Subcutaneous abdominal adipose tissue (tissue), 5 donors: ENCODE data around the gene FASN.

Source experiments
- H3K27ac ChIP-seq: one replicate; pipeline ENCODE4 v1.7.0; 2013; ENCODE audit warnings: low read depth, mild to moderate bottlenecking, inconsistent platforms, low read length, moderate library complexity
- H3K27me3 ChIP-seq, 5 donors: one replicate each; pipeline ENCODE4 v1.7.0; 2013; ENCODE audit warnings: low read length in 5 of 5, inconsistent platforms in 1 of 5; ENCODE audit not compliant: control insufficient read depth in 5 of 5, insufficient read depth in 4 of 5
- H3K36me3 ChIP-seq, 5 donors: one replicate each; pipeline ENCODE4 v1.7.0; 2013; ENCODE audit warnings: low read length in 5 of 5; ENCODE audit not compliant: control insufficient read depth in 5 of 5, insufficient read depth in 5 of 5
- H3K4me1 ChIP-seq, 5 donors: one replicate each; pipeline ENCODE4 v1.7.0; 2013; ENCODE audit warnings: low read length in 5 of 5, mild to moderate bottlenecking in 3 of 5, moderate library complexity in 1 of 5; ENCODE audit not compliant: control insufficient read depth in 5 of 5, insufficient read depth in 5 of 5
- H3K4me3 ChIP-seq, 5 donors: one replicate each; pipeline ENCODE4 v1.7.0; 2013; ENCODE audit warnings: low read length in 5 of 5, low read depth in 1 of 5
- H3K9ac ChIP-seq, 5 donors: one replicate each; pipeline ENCODE4 v1.7.0; 2013; ENCODE audit warnings: low read length in 5 of 5, mild to moderate bottlenecking in 4 of 5, moderate library complexity in 3 of 5
- H3K9me3 ChIP-seq, 5 donors: one replicate each; pipeline ENCODE4 v1.7.0; 2013; ENCODE audit warnings: low read length in 5 of 5; ENCODE audit not compliant: control insufficient read depth in 5 of 5
- donor health status: healthy.
- donor health status: healthy.
- donor health status: healthy.
- donor health status: healthy.
- donor health status: healthy.

Gene FASN

DNA sequence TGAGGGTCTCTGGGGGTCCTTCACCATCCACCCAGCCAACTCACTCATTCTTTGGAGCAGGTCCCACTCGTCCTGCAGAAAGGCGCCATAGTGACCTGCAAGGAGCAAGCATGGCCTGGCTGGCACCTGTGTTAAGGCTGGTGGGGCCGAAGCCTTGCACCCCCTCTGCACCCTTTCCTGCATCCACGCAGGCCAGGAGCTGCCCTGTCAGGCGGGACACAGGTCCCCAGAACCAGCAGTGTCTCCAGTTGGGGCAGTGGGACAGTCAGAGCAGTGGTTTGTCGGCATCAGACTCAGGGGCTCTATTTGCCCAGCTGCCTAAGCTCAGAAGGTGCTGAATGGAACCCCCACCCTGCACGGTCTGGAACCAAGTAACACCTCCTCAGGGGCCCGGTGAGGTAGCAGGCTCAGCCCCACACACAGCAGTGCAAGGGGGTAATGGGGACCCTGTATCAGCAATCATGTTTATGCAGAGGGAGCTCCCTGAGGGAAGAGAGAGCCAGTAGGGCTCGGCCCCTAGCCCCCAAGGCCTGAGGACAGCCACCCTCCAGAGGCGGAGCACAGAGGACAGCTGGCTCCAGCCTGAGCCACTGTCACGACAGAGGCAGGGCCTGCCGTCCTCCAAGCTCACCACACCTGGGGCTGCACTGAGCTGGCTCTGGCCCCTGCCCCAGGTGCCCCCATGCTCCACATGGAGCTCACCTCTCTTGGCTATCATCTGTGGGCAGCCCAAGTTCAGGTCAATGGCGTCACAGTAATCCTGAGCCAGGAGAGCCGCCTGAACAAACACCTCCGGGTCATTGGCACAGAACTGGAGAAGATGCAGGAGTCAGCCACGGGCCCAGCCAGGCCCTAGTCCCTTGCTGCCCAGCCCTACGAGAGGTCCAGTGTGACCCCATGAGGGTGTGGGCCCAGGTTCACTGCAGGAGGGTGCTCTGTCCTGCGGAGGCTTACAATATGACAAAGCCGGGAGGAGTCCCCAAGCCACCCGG is 34.3 kb downstream of the FASN start:
- no peak overlapping the region for H3K27ac ChIP-seq
- H3K4me3 ChIP-seq, result no peak overlapping the region
- H3K27me3 ChIP-seq, result no peaks in the 10 kb centered on the region
- peaks cover 0 to 32% (median 30%) of the 10 kb centered on the region in 5 donors for H3K4me1 ChIP-seq
- peaks cover 0 to 53% (median 49%) of the 10 kb centered on the region in 5 donors for H3K36me3 ChIP-seq
- no peaks in the 10 kb centered on the region for H3K9me3 ChIP-seq
- peak overlapping the region in 3 of 5 donors; percentile 49 to 99 (median 98) for H3K9ac ChIP-seq

- Histone ChIP-seq H3K36me3 (peaks cover 0 to 61% (median 56%) of the 10 kb centered on the region in 5 donors), H3K4me1 (peaks cover 0 to 32% (median 30%) of the 10 kb centered on the region in 5 donors), H3K4me3 (no peak overlapping the region), H3K9me3 (no peaks in the 10 kb centered on the region), H3K27ac (no peak overlapping the region), H3K9ac (no peak overlapping the region), H3K27me3 (no peaks in the 10 kb centered on the region)
Observed at GRCh38 chr17:82062984-82063368, 35.1 kb downstream of the FASN start.

DNA sequence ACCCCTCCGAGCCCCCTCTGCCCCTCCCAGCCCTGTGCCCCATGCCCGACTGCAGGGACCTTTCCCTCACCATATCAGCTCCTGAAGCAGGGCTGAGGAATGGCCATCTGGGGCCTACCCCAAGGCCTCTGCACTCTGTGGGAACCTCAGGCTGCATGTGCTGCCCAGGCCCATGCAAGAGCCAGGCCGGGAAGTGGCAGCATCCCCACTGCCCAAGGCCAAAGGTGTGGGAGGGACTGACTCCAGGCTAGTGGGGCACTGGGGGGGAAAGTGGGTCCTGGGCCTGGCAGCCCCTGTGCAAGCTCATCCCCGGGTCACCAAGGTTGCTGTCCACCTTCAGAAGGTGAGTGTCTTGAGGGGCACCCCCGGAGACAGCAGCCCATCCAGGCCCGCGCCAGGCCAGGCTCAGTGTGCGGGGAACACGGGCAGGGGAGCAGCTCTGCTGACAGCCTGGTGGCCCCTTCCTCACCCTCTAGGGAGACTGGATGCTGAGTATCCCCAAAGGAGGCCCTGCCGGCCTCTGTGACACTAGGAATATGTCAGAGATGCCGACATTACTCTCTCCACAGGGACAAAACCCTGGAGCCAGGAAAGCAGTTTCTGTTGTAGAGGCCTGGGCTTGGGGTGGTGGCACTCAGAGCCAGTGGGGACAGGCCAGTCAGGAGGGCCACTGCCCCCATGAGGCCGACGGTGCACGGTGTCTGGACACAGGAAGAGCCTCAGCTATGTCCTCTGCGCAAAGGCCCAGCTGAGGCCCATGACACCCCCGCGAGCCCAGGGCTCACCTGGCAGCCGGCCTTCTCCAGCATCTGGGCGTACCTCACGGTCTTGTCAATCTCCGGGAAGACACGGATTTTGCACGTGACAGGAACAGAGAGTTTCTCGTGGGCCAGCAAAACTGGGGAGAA is 35.7 kb downstream of the FASN start:
- H3K27ac ChIP-seq, result no peak overlapping the region
- H3K9me3 ChIP-seq, result no peaks in the 10 kb centered on the region
- H3K9ac ChIP-seq, result no peak overlapping the region
- peaks cover 0 to 32% (median 30%) of the 10 kb centered on the region in 5 donors for H3K4me1 ChIP-seq
- H3K36me3 ChIP-seq, result peaks cover 0 to 67% (median 63%) of the 10 kb centered on the region in 5 donors
- H3K27me3 ChIP-seq, result no peaks in the 10 kb centered on the region
- no peak overlapping the region for H3K4me3 ChIP-seq

DNA sequence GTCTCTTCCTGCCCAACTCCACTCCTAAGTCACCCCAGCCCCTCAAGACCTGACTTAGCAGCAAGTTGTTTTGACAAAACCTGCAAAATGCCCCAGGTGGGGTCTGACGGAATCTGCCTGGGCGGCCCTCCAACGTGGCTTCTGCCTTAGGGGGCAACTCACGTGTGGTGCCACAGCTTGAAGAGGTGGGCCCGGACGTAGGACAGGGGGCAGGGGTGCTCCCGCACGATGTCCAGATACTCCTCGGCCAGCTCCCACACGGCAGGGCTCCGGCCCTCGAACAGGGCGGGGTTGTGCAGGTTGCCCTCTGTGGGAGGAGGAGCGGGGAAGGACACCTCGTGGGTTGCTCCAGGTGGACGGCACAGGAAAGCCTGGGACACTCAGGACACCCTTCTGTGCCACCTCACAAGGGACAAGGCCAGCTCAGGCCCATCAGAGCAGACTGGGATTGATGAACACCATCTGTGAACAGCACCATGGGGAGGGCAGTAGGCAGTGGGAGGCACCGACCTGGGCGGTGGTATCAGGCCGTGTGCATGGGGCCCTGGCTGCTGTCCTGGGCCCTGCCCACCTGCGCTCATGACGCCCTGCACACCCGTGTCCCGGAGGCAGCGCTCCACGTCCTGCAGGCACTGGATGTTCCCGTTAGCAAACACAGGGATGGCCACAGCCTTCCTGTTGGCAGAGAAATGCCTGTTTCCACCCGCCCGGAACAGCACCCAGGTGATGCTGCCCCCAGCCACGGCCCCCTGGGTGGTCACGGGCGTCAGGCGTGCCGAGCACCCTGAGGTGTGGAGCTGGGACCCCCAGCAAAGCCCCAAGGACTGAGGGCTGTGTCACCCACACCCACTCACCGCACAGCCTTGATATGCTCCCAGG is 36.8 kb downstream of the FASN start:
- no peaks in the 10 kb centered on the region for H3K27me3 ChIP-seq
- H3K9ac ChIP-seq, result no peak overlapping the region
- peaks cover 0 to 77% (median 73%) of the 10 kb centered on the region in 5 donors for H3K36me3 ChIP-seq
- no peak overlapping the region for H3K27ac ChIP-seq
- H3K9me3 ChIP-seq, result no peaks in the 10 kb centered on the region
- no peak overlapping the region for H3K4me3 ChIP-seq
- H3K4me1 ChIP-seq, result peaks cover 0 to 29% (median 26%) of the 10 kb centered on the region in 5 donors

DNA sequence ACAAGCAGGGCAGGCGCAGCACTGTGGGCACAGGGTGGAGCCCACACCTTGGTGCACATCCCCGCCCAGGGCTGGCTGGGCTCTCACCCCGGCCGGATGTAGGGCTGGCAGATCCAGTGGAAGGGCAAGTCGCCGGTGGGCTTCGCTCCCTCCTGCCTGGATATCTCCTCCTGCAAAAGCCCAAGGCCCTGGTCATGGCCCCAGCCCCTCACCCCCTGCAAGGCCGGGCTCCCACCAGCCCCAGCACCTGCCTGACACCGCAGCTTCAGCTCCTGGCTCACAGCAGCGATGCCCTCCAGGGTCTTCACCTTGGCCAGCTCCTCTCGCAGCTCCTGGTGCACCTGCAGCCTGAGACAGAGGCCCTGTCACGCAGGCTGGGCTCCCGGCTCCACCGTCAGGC is 37.4 kb downstream of the FASN start:
- H3K36me3 ChIP-seq, result peaks cover 0 to 84% (median 80%) of the 10 kb centered on the region in 5 donors
- H3K27ac ChIP-seq, result no peak overlapping the region
- H3K4me1 ChIP-seq, result peaks cover 0 to 23% (median 20%) of the 10 kb centered on the region in 5 donors
- H3K4me3 ChIP-seq, result no peak overlapping the region
- no peak overlapping the region for H3K9ac ChIP-seq
- no peaks in the 10 kb centered on the region for H3K27me3 ChIP-seq
- H3K9me3 ChIP-seq, result no peaks in the 10 kb centered on the region

DNA sequence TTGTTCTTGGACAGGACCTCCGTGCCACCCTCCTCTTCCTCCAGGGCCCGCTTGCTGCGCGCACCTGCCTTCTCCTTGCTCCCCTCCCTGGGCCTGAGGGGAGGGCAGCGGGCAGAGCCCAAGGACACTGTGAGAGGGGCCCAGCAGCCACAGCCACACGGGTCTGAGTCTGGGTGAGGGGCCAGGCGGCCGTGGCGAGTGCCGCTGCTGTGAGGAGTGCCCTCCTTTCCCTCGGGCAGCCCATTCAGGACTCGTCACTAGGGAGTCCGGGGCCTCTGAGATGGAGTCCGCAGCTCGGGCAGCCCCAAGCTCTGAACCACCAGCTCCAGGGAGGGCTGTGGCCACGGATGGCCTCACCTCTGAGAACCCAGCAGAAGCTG is 38.0 kb downstream of the FASN start:
- no peaks in the 10 kb centered on the region for H3K9me3 ChIP-seq
- H3K4me3 ChIP-seq, result no peak overlapping the region
- H3K9ac ChIP-seq, result no peak overlapping the region
- H3K27me3 ChIP-seq, result no peaks in the 10 kb centered on the region
- H3K36me3 ChIP-seq, result peaks cover 0 to 89% (median 85%) of the 10 kb centered on the region in 5 donors
- peaks cover 0 to 21% (median 18%) of the 10 kb centered on the region in 5 donors for H3K4me1 ChIP-seq
- H3K27ac ChIP-seq, result no peak overlapping the region

DNA sequence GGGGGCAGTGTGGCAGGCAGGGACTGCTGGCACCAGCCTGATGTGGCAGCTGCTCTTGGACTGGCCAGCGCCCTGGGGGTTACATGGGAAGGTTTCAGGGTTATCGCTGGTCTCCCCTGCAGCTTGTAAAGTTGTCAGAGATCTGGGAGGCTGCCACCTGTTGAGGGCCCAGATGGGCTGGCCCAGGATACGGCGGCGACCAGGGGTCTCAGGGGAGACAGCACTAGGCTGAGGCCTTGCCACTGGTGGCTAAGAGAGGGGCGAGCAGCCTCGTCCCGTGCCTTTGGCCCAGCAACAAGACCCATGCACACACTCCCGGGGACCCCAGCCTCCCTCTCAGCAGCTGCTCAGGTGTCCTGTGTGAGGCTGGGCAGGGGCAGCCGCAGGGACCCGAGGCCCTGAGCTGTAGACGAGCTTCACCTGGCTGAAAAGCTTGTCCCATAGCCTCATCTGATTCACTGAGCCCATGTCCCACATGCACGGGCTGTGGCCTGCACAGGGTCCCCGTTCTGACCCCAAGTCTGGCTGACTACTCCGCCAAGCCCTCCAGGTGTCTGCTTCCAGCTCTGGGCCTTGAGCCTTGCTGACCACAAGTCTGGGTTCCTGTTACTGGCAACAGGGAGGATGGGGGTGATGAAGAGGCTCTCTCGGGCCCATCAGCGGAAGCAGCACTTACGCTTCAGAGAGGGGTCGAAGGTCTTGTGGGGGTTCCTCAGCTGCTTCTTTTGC is 38.6 kb downstream of the FASN start:
- H3K9ac ChIP-seq, result no peak overlapping the region
- H3K4me3 ChIP-seq, result no peak overlapping the region
- H3K27me3 ChIP-seq, result no peaks in the 10 kb centered on the region
- H3K36me3 ChIP-seq, result peaks cover 0 to 95% (median 91%) of the 10 kb centered on the region in 5 donors
- H3K27ac ChIP-seq, result no peak overlapping the region
- H3K9me3 ChIP-seq, result no peaks in the 10 kb centered on the region
- H3K4me1 ChIP-seq, result peaks cover 0 to 15% (median 12%) of the 10 kb centered on the region in 5 donors

- peaks cover 0 to 98% (median 96%) of the 10 kb centered on the region in 5 donors for H3K36me3 ChIP-seq
- H3K9me3 ChIP-seq, result no peaks in the 10 kb centered on the region
Observed at GRCh38 chr17:82058855-82059249, 39.2 kb downstream of the FASN start.

More at GRCh38 chr17:82058855-82059249, 39.2 kb downstream of the FASN start:
- H3K9ac ChIP-seq, result no peak overlapping the region
- no peaks in the 10 kb centered on the region for H3K27me3 ChIP-seq
- peaks cover 0 to 13% (median 7%) of the 10 kb centered on the region in 5 donors for H3K4me1 ChIP-seq
- no peak overlapping the region for H3K27ac ChIP-seq
- H3K4me3 ChIP-seq, result no peak overlapping the region
